HCT116 (cell line): ENCODE measurements around the gene COA1. TPM values are rescaled to one million over a fixed set of nuclear protein-coding genes. Genes with fewer than 3 reads are reported as not detected.

ENCODE experiments used
- ATAC-seq: fragments of 200-7000 bp; cut with Tn5 transposase; 2 replicates; pipeline ENCODE4 v1.9.1; 2020; ENCODE audit warnings: mild to moderate bottlenecking, moderate library complexity
- BruUV-seq: library from RNA; stranded (reverse); fragments of 400-500 nt; replicated peaks from 2 replicates; lab custom pipeline; 2021; lab: Mats Ljungman, UMichigan
- CTCF ChIA-PET: fragments of 300-600 bp; sonication (Branson Sonifier 250); formaldehyde crosslinking; loops from one replicate; lab custom pipeline; 2021; ENCODE audit warnings: antibody characterized with exemption; lab: Charles Lee
- POLR2A ChIA-PET: fragments of 300-600, 350-600 bp; sonication (Branson Sonifier 250); formaldehyde crosslinking; loops from one replicate; lab custom pipeline; 2021; ENCODE audit warnings: antibody characterized with exemption; lab: Charles Lee
- RAD21 ChIA-PET, 2 experiments: fragments of 300-600 bp; sonication (Branson Sonifier 250); formaldehyde crosslinking; loops; one replicate each; lab custom pipeline; 2023; ENCODE audit warnings: low total read pairs in 2 of 2; ENCODE audit not compliant: uncharacterized antibody in 2 of 2, unreplicated experiment in 2 of 2, low non-redundant PET in 1 of 2; lab: Charles Lee
- DNase-seq: peaks from one replicate; pipeline ENCODE4 v3.0.0-alpha.2; 2010; ENCODE audit warnings: low read depth, low spot score
- H2AFZ ChIP-seq: fragments of 200-600 bp; shearing (Covaris generic), sonication (generic); 2 replicates; pipeline ENCODE4 v1.6.1; 2017; ENCODE audit warnings: low read depth, mixed run types, mixed read lengths, antibody characterized with exemption, low read length; ENCODE audit not compliant: poor library complexity, severe bottlenecking
- H3K27ac ChIP-seq: 2 replicates; pipeline ENCODE4 v1.5.1; 2012; ENCODE audit warnings: low read depth, low read length
- H3K27me3 ChIP-seq: fragments of 200-600 bp; sonication (generic); 2 replicates; pipeline ENCODE4 v1.6.1; 2016; ENCODE audit warnings: mixed run types, low read length, mixed read lengths; ENCODE audit not compliant: insufficient read depth
- H3K36me3 ChIP-seq, 2 experiments: fragments of 200-500 bp in 1 of 2; fragments of 200-600 bp in 1 of 2; sonication (Bioruptor generic) in 1 of 2; sonication (generic) in 1 of 2; 2 replicates each; pipeline versions ENCODE4 v1.5.1 to v1.6.1; 2014 to 2016; ENCODE audit warnings: low read length in 2 of 2, inconsistent platforms in 1 of 2, mixed read lengths in 1 of 2, mixed run types in 1 of 2; ENCODE audit not compliant: insufficient read depth in 2 of 2, control insufficient read depth in 1 of 2
- H3K4me1 ChIP-seq, 2 experiments: fragments of 200-600 bp in 1 of 2; sonication (generic) in 1 of 2; 2 replicates each; pipeline versions ENCODE4 v1.5.1 to v1.6.1; 2012 to 2017; ENCODE audit warnings: low read length in 2 of 2, inconsistent platforms in 1 of 2, mild to moderate bottlenecking in 1 of 2, mixed read lengths in 1 of 2, mixed run types in 1 of 2, moderate library complexity in 1 of 2; ENCODE audit not compliant: insufficient read depth in 2 of 2, control insufficient read depth in 1 of 2
- H3K4me2 ChIP-seq: fragments of 200-600 bp; sonication (generic); 2 replicates; pipeline ENCODE4 v1.6.1; 2017; ENCODE audit warnings: mixed run types, low read length, mixed read lengths
- H3K4me3 ChIP-seq, 2 experiments: fragments of 200-600 bp in 1 of 2; sonication (generic) in 1 of 2; replicated peaks in 1 of 2; 2 replicates each; pipeline ENCODE4 v1.5.1; 2011 to 2016; ENCODE audit warnings: low read length in 2 of 2, control low read depth in 1 of 2, low read depth in 1 of 2, mild to moderate bottlenecking in 1 of 2, mixed read lengths in 1 of 2, mixed run types in 1 of 2
- H3K79me2 ChIP-seq: fragments of 200-600 bp; sonication (generic); 2 replicates; pipeline ENCODE4 v1.6.1; 2017; ENCODE audit warnings: mild to moderate bottlenecking, mixed run types, low read length, moderate library complexity, mixed read lengths; ENCODE audit not compliant: insufficient read depth
- H3K9ac ChIP-seq: fragments of 200-600 bp; sonication (generic); 2 replicates; pipeline ENCODE4 v1.6.1; 2016; ENCODE audit warnings: low read length, mixed read lengths
- H3K9me2 ChIP-seq: fragments of 200-600 bp; sonication (generic), shearing (Covaris generic); 2 replicates; pipeline ENCODE4 v1.6.1; 2017; ENCODE audit warnings: mixed run types, mild to moderate bottlenecking, moderate library complexity; ENCODE audit not compliant: insufficient read depth
- H3K9me3 ChIP-seq, 2 experiments: fragments of 200-500 bp in 1 of 2; fragments of 200-600 bp in 1 of 2; sonication (Bioruptor generic) in 1 of 2; sonication (generic) in 1 of 2; 2 replicates each; pipeline ENCODE4 v1.6.1; 2014 to 2017; ENCODE audit warnings: low read length in 2 of 2, mixed read lengths in 2 of 2, inconsistent platforms in 1 of 2, low read depth in 1 of 2, mild to moderate bottlenecking in 1 of 2, mixed run types in 1 of 2, moderate library complexity in 1 of 2; ENCODE audit not compliant: control insufficient read depth in 1 of 2, insufficient read depth in 1 of 2
- H4K20me1 ChIP-seq: fragments of 200-600 bp; sonication (generic), shearing (Covaris generic); 2 replicates; pipeline ENCODE4 v1.6.1; 2017; ENCODE audit warnings: mixed run types, mild to moderate bottlenecking, moderate library complexity; ENCODE audit not compliant: insufficient read depth
- CBX3 ChIP-seq: IDR thresholded peaks from 2 replicates; pipeline ENCODE4 v1.6.1; 2012; ENCODE audit warnings: low read depth
- CTCF ChIP-seq, 3 experiments: fragments of 200-600 bp in 1 of 3; sonication (generic) in 1 of 3; IDR thresholded peaks in 2 of 3; conservative IDR thresholded peaks in 1 of 3; 2 replicates each; pipeline ENCODE4 v1.5.1; 2012 to 2017; ENCODE audit warnings: low read depth in 2 of 3, low read length in 2 of 3, antibody characterized with exemption in 1 of 3, borderline replicate concordance in 1 of 3, control low read depth in 1 of 3, mild to moderate bottlenecking in 1 of 3, mixed read lengths in 1 of 3, mixed run types in 1 of 3, moderate library complexity in 1 of 3; ENCODE audit not compliant: insufficient read depth in 1 of 3
- EZH2phosphoT487 ChIP-seq: fragments of 200-600 bp; IDR thresholded peaks from 2 replicates; pipeline ENCODE4 v1.6.1; 2018; ENCODE audit warnings: antibody characterized with exemption, borderline replicate concordance
- JUND ChIP-seq: IDR thresholded peaks from 2 replicates; pipeline ENCODE4 v1.6.1; 2012
- SP1 ChIP-seq: IDR thresholded peaks from 2 replicates; pipeline ENCODE4 v1.6.1; 2012; ENCODE audit warnings: low read depth
- TCF7L2 ChIP-seq: IDR thresholded peaks from 2 replicates; pipeline ENCODE4 v1.7.0; 2011; ENCODE audit warnings: borderline replicate concordance, inconsistent platforms; ENCODE audit not compliant: insufficient read depth, insufficient read length; ENCODE audit errors: extremely low read depth
- ZBTB33 ChIP-seq: IDR thresholded peaks from 2 replicates; pipeline ENCODE4 v1.6.1; 2011; ENCODE audit warnings: mild to moderate bottlenecking, low read length, moderate library complexity; ENCODE audit not compliant: insufficient replicate concordance; ENCODE audit errors: extremely low read depth
- intact Hi-C: fragments of 100-400 bp; cut with micrococcal nuclease; formaldehyde crosslinking; loops from 2 replicates; pipeline ENCODE4 v1.10.0; 2022
- total RNA-seq: library from RNA; stranded (reverse); gene quantifications from one replicate; pipeline ENCODE4 v1.2.1, GENCODE V29; 2021; ENCODE audit not compliant: unreplicated experiment
- TF ChIP-seq, protein P1 (sequence below): IDR thresholded peaks from 2 replicates; pipeline ENCODE4 v1.6.1; 2012; ENCODE audit warnings: low read depth

COA1 gene
- total RNA-seq, 1 experiment from 2014 or later, result 78.5 TPM

DNA sequence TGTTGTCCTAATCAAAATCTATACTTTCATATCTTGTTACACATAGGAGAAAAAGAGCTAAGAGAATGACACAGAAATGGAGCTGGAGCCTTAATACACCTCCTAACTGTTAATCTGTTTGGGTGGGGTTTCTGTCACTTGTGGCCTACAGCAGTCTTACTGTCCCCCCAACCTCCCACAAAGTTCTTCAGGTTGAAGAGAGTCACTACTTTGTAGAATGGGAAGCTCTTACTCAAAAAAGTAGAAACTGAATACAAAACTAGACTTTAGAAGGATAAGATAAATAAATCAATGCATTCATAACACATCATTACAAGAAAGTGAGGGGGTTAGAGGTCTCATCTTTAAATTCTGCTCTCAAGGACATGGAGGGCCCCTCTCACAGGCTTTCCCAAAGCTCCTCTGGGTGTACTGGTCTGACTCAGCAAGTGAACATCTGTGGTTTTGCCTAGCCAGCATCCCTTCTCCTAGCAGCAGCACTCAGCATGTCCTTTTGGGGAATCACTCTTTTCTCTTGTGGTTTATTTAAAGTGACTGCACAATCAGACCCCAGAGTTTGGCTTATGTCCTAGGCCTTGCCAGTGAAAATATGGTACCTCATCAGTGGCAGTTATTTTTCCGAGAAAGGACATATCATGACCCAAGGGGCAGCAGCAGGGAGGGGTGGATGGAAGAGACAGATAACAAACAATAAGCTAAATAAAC, 27.2 kb upstream of the COA1 start:
- H3K4me2 ChIP-seq, result no peak overlapping the region
- no peak overlapping the region for H3K4me3 ChIP-seq
- ATAC-seq (no peak), DNase-seq (no peak)
- H3K27me3 ChIP-seq, result no peaks in the 10 kb centered on the region
- no peak overlapping the region for H3K9ac ChIP-seq
- ChIA-PET RAD21 (no interaction called here), CTCF (no interaction called here)
- no peak overlapping the region for H3K27ac ChIP-seq
- no peak for TF ChIP-seq CBX3
- TF ChIP-seq EZH2phosphoT487, result no peak
- TF ChIP-seq SP1, result no peak
- TF ChIP-seq JUND, result no peak
- TF ChIP-seq CTCF (IDR thresholded peaks at IDR 0.05 in 2 of 3, conservative IDR thresholded peaks at IDR 0.05 in 1 of 3; ENCODE audit: borderline replicate concordance in 1 of 3, insufficient read depth in 1 of 3, low read depth in 2 of 3, low read length in 2 of 3), result no peak
- no peak for TF ChIP-seq ZBTB33
- TF ChIP-seq, protein P1, sequence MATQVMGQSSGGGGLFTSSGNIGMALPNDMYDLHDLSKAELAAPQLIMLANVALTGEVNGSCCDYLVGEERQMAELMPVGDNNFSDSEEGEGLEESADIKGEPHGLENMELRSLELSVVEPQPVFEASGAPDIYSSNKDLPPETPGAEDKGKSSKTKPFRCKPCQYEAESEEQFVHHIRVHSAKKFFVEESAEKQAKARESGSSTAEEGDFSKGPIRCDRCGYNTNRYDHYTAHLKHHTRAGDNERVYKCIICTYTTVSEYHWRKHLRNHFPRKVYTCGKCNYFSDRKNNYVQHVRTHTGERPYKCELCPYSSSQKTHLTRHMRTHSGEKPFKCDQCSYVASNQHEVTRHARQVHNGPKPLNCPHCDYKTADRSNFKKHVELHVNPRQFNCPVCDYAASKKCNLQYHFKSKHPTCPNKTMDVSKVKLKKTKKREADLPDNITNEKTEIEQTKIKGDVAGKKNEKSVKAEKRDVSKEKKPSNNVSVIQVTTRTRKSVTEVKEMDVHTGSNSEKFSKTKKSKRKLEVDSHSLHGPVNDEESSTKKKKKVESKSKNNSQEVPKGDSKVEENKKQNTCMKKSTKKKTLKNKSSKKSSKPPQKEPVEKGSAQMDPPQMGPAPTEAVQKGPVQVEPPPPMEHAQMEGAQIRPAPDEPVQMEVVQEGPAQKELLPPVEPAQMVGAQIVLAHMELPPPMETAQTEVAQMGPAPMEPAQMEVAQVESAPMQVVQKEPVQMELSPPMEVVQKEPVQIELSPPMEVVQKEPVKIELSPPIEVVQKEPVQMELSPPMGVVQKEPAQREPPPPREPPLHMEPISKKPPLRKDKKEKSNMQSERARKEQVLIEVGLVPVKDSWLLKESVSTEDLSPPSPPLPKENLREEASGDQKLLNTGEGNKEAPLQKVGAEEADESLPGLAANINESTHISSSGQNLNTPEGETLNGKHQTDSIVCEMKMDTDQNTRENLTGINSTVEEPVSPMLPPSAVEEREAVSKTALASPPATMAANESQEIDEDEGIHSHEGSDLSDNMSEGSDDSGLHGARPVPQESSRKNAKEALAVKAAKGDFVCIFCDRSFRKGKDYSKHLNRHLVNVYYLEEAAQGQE, result no peak
- TF ChIP-seq TCF7L2, result no peak
- TF ChIP-seq, all 23 proteins: peak for 0
- Histone ChIP-seq H3K9me2 (no peaks in the 10 kb centered on the region), H3K36me3 (no peaks in the 10 kb centered on the region), H3K4me1 (peaks cover 21 to 28% of the 10 kb centered on the region in 2 experiments), H2AFZ (no peak overlapping the region), H3K9me3 (no peaks in the 10 kb centered on the region), H4K20me1 (no peaks in the 10 kb centered on the region), H3K79me2 (no peaks in the 10 kb centered on the region)
- BruUV-seq, result no TSS peak
- intact Hi-C loops, result no loop called here
- POLR2A ChIA-PET, result interaction anchor here (0.6 to 1.2 kb wide), 2 partner anchors 27 to 108 kb away, joined by 3 read pairs; partner anchors contain the start of gene COA1
